ENCODE data around the gene MAP4K2.

DNA sequence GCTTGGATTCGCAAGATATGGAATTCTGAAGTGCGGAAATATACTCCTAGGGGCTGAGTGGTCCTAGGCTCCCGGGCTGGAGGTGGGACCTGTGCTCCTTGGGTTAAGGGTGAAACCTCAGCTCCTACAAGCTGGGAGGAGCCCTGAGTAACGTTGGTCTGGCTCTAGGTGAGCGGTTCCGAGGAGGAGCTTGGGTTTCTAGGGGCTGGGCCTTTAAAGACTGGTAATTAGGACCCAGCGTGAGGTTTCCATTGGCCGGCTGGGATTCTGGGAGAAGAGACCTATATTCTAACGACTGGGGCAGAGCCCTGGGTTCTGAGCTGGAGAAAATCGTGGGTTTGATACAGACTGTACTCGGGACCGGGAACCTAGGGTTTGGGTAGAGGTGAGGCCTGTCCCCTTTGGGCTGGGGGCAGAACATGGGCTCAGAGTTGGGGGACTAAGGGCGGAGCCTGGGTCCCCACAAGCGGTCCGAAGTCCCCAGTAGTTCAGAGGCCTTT is 882 bp upstream of the MAP4K2 start:
- TF ChIP-seq POLR2A (IDR thresholded peaks at IDR 0.05) = no peak
- TF ChIP-seq, protein P1, sequence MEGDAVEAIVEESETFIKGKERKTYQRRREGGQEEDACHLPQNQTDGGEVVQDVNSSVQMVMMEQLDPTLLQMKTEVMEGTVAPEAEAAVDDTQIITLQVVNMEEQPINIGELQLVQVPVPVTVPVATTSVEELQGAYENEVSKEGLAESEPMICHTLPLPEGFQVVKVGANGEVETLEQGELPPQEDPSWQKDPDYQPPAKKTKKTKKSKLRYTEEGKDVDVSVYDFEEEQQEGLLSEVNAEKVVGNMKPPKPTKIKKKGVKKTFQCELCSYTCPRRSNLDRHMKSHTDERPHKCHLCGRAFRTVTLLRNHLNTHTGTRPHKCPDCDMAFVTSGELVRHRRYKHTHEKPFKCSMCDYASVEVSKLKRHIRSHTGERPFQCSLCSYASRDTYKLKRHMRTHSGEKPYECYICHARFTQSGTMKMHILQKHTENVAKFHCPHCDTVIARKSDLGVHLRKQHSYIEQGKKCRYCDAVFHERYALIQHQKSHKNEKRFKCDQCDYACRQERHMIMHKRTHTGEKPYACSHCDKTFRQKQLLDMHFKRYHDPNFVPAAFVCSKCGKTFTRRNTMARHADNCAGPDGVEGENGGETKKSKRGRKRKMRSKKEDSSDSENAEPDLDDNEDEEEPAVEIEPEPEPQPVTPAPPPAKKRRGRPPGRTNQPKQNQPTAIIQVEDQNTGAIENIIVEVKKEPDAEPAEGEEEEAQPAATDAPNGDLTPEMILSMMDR (IDR thresholded peaks at IDR 0.05) = no peak

All from stomach (tissue), 4 donors.